ENCODE measurements around the gene GBGT1. TPM values are rescaled to one million over a fixed set of nuclear protein-coding genes. Genes with fewer than 3 reads are reported as not detected.
A peak's percentile ranks its signal among the peaks of the same experiment; 100 is the strongest.

The GBGT1 gene
- total and polyA plus RNA-seq, 9 of the 15 experiments (the other 6 are each of a cell fraction or from before 2014, with no cell fraction given), result 0.55 to 25.8 (median 13.7) TPM

DNA sequence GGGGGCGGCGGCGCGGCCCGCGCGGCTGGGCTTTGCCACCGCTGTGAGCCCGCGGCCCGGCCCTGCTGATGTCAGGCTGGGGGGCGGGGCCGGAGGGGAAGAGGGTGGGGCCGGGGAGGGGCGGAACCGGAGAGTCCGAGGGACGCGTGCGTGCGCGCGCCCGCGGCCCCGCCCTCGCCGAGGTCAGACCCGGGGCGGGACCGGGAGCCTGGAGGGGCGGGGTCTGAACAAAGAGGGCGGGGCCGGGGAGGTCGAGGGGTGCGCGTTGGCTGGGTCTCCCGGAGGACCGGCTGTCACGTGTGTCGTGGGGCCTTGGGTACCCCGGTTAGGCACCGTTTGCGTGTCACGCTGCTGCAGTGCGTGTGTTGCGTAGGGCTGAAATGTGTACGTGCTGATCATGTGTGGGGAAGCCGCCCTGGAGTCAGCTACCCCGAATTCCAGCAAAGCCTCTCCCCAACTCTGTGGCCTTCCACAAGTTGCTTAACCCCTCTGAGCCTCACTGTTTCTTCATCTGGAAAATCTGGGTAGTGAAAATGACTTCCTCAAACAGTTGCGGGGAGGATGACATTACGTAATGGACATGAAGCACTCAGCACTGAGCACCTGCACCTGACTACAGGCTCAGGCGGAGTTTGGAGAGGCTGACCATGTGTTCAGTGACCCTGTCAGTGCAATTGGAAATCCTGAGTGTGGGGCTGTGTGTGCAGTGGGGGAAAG lies 42.4 kb downstream of the GBGT1 start, which contains the start of gene RALGDS (continued):
- no peak for TF ChIP-seq RBFOX2 (IDR thresholded peaks at IDR 0.05; ENCODE audit: low read depth, low read length)
- peak; percentile 46 for TF ChIP-seq ARID1B (IDR thresholded peaks at IDR 0.05)
- TF ChIP-seq, protein P1, sequence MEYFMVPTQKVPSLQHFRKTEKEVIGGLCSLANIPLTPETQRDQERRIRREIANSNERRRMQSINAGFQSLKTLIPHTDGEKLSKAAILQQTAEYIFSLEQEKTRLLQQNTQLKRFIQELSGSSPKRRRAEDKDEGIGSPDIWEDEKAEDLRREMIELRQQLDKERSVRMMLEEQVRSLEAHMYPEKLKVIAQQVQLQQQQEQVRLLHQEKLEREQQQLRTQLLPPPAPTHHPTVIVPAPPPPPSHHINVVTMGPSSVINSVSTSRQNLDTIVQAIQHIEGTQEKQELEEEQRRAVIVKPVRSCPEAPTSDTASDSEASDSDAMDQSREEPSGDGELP (CRISPR knock-in tag; IDR thresholded peaks at IDR 0.05; ENCODE audit: borderline replicate concordance), result 0 out of 2 replicates have a peak, but pooled peaks have one; percentile 42
- TF ChIP-seq, protein P2, sequence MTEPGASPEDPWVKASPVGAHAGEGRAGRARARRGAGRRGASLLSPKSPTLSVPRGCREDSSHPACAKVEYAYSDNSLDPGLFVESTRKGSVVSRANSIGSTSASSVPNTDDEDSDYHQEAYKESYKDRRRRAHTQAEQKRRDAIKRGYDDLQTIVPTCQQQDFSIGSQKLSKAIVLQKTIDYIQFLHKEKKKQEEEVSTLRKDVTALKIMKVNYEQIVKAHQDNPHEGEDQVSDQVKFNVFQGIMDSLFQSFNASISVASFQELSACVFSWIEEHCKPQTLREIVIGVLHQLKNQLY (CRISPR knock-in tag; conservative IDR thresholded peaks at IDR 0.05), result no peak
- TF ChIP-seq DACH1 (IDR thresholded peaks at IDR 0.05; ENCODE audit: partially characterized antibody), result peak; percentile 25
- TF ChIP-seq, protein P3, sequence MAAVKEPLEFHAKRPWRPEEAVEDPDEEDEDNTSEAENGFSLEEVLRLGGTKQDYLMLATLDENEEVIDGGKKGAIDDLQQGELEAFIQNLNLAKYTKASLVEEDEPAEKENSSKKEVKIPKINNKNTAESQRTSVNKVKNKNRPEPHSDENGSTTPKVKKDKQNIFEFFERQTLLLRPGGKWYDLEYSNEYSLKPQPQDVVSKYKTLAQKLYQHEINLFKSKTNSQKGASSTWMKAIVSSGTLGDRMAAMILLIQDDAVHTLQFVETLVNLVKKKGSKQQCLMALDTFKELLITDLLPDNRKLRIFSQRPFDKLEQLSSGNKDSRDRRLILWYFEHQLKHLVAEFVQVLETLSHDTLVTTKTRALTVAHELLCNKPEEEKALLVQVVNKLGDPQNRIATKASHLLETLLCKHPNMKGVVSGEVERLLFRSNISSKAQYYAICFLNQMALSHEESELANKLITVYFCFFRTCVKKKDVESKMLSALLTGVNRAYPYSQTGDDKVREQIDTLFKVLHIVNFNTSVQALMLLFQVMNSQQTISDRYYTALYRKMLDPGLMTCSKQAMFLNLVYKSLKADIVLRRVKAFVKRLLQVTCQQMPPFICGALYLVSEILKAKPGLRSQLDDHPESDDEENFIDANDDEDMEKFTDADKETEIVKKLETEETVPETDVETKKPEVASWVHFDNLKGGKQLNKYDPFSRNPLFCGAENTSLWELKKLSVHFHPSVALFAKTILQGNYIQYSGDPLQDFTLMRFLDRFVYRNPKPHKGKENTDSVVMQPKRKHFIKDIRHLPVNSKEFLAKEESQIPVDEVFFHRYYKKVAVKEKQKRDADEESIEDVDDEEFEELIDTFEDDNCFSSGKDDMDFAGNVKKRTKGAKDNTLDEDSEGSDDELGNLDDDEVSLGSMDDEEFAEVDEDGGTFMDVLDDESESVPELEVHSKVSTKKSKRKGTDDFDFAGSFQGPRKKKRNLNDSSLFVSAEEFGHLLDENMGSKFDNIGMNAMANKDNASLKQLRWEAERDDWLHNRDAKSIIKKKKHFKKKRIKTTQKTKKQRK (IDR thresholded peaks at IDR 0.05; ENCODE audit: borderline replicate concordance, low read depth, low read length), result no peak
- TF ChIP-seq ZNF785 (CRISPR knock-in tag; IDR thresholded peaks at IDR 0.05), result no peak
- TF ChIP-seq JUN (IDR thresholded peaks at IDR 0.05; ENCODE audit: borderline replicate concordance, low read depth, low read length), result 0 out of 2 replicates have a peak, but pooled peaks have one; percentile 31
- no peak for TF ChIP-seq JUN (CRISPR knock-in tag; IDR thresholded peaks at IDR 0.05; ENCODE audit: borderline replicate concordance)
- TF ChIP-seq ZNF24 (IDR thresholded peaks at IDR 0.05), result no peak
- no peak for TF ChIP-seq ELF4 (CRISPR knock-in tag; IDR thresholded peaks at IDR 0.05)
- TF ChIP-seq SRSF1 (IDR thresholded peaks at IDR 0.05; ENCODE audit: low read depth, low read length), result no peak
- TF ChIP-seq, protein P4, sequence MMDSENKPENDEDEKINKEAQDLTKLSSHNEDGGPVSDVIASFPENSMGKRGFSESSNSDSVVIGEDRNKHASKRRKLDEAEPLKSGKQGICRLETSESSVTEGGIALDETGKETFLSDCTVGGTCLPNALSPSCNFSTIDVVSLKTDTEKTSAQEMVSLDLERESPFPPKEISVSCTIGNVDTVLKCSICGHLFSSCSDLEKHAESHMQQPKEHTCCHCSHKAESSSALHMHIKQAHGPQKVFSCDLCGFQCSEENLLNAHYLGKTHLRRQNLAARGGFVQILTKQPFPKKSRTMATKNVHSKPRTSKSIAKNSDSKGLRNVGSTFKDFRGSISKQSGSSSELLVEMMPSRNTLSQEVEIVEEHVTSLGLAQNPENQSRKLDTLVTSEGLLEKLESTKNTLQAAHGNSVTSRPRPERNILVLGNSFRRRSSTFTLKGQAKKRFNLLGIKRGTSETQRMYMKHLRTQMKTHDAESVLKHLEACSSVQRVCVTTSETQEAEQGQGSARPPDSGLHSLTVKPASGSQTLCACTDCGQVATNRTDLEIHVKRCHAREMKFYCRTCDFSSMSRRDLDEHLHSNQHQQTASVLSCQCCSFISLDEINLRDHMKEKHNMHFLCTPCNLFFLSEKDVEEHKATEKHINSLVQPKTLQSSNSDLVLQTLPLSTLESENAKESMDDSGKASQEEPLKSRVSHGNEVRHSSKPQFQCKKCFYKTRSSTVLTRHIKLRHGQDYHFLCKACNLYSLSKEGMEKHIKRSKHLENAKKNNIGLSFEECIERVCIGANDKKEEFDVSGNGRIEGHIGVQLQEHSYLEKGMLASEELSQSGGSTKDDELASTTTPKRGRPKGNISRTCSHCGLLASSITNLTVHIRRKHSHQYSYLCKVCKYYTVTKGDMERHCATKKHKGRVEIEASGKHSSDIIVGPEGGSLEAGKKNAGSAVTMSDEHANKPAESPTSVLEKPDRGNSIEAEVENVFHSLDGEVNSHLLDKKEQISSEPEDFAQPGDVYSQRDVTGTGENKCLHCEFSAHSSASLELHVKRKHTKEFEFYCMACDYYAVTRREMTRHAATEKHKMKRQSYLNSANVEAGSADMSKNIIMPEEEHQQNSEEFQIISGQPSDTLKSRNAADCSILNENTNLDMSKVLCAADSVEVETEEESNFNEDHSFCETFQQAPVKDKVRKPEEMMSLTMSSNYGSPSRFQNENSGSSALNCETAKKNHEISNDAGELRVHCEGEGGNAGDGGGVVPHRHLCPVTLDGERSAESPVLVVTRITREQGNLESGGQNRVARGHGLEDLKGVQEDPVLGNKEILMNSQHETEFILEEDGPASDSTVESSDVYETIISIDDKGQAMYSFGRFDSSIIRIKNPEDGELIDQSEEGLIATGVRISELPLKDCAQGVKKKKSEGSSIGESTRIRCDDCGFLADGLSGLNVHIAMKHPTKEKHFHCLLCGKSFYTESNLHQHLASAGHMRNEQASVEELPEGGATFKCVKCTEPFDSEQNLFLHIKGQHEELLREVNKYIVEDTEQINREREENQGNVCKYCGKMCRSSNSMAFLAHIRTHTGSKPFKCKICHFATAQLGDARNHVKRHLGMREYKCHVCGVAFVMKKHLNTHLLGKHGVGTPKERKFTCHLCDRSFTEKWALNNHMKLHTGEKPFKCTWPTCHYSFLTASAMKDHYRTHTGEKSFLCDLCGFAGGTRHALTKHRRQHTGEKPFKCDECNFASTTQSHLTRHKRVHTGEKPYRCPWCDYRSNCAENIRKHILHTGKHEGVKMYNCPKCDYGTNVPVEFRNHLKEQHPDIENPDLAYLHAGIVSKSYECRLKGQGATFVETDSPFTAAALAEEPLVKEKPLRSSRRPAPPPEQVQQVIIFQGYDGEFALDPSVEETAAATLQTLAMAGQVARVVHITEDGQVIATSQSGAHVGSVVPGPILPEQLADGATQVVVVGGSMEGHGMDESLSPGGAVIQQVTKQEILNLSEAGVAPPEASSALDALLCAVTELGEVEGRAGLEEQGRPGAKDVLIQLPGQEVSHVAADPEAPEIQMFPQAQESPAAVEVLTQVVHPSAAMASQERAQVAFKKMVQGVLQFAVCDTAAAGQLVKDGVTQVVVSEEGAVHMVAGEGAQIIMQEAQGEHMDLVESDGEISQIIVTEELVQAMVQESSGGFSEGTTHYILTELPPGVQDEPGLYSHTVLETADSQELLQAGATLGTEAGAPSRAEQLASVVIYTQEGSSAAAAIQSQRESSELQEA (IDR thresholded peaks at IDR 0.05; ENCODE audit: low read depth), result no peak
- TF ChIP-seq ZNF232 (CRISPR knock-in tag; IDR thresholded peaks at IDR 0.05), result no peak

Data from K562 (cell line).